ENCODE results near the gene GALNT18.

The GALNT18 gene

DNA sequence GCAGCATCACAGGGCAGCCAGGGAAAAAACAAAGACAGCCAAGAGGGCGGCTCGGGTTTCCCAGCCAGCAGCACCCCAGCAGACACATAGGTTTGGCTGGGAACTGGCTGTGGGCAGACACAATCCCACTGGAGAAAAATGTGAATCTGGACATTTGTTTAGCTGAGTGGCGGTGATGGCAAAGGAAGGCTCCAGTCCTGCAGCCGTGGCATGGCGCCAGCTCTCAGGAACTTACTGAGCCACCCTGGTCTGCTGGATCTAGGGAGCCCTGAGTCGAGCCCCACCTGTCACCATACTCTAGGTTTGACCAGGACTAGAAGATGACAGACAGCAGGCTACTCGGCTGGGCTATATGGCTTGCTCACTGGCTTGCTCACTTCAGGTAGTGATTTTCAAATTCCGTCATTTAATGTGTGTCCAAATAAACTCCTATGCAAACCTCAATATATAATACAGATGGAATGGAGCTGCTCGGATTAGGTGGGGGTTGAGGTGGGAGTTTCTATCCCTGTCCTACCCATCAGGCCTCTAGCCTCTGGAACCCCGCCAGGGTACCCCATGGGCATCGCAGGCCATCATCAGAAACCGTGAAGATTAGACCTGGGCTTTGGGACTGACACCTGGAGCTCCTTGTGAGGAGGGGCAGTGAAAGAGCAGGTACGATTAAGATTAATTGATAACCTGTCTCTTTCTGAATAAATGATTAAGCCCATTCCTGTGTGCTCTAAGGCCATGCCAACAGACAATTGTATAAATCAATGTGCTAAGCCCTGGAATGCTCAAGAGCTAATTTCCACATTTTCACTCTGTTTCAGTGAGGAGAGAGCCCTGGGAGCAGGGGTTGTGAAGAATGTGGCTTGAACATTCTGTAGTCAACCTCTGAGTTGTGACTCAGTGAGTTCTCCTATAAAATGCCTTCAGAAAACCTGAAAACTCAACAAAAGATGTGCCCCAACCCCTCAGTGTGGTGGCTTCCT is 42.5 kb downstream of the GALNT18 start:
- no peaks in the 10 kb centered on the region for H3K9me3 Mint-ChIP-seq
- no peak overlapping the region for H3K27ac Mint-ChIP-seq

GRCh38 chr11:11577932-11578911 is 43.6 kb downstream of the GALNT18 start:
- Mint-ChIP-seq H3K4me1 (ENCODE audit: low read depth) (peaks cover 40% of the 10 kb centered on the region), H3K27me3 (peaks cover 21% of the 10 kb centered on the region), H3K9me3 (no peaks in the 10 kb centered on the region), H3K36me3 (ENCODE audit: low read depth) (peaks cover 41% of the 10 kb centered on the region), H3K4me3 (no peak overlapping the region), H3K27ac (peak overlapping the region; percentile 33)
- intact Hi-C loops (cut with micrococcal nuclease): no loop called here

More for the DNA sequence above, 42.5 kb downstream of the GALNT18 start:
- Mint-ChIP-seq H3K4me1 (ENCODE audit: low read depth) (peaks cover 51% of the 10 kb centered on the region), H3K27me3 (peaks cover 28% of the 10 kb centered on the region), H3K4me3 (no peak overlapping the region), H3K36me3 (ENCODE audit: low read depth) (peaks cover 44% of the 10 kb centered on the region)
- intact Hi-C loops (cut with micrococcal nuclease): no loop called here

GRCh38 chr11:11577251-11577855 is 44.5 kb downstream of the GALNT18 start:
- peak overlapping the region; percentile 33 for H3K27ac Mint-ChIP-seq
- H3K9me3 Mint-ChIP-seq: no peaks in the 10 kb centered on the region
- H3K4me1 Mint-ChIP-seq (ENCODE audit: low read depth): peaks cover 40% of the 10 kb centered on the region
- intact Hi-C loops (cut with micrococcal nuclease): no loop called here
- H3K36me3 Mint-ChIP-seq (ENCODE audit: low read depth): peaks cover 45% of the 10 kb centered on the region
- H3K4me3 Mint-ChIP-seq: no peak overlapping the region
- peaks cover 16% of the 10 kb centered on the region for H3K27me3 Mint-ChIP-seq

DNA sequence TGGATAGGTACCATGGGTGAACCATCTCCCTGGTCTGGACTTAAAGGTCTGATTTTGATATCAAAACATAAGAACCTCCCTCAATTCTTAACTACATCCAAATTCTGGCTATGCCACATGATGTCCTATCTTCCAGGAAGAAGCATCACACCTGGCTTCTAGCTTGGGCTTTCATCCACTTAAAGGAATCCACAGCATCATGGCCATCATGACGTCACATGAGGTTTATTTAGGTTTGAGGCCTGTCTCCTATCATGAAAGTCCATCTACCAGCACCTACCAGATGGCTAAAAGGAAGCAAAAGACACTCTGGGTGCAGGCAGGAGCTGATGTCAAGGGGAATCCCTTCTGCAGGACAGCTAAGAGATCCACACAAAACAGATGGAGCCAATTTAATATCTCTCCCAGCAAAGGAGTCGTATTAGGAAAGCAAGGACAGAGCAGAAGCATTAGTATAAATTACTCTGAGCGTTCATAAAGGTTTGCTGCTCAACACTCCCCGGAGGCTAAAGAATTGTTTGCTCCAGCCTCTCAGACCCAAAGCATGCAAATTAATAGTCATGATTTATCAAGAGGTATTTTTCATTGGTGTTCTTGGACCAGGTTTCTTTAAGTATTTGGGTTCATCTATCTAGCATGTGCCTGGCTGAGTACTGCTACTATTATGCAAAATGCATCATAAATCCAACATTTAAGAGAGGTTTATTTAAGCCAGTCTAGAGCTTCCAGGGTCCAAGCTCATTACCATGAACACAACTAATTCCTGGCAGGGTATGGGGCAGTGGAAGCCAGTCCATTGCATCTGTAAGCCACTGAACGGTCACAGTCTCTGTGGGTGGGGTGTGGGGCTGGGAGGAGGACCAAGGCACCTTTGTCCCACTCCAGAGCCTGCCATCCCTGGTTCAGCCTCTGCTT is 47.2 kb downstream of the GALNT18 start:
- no peak overlapping the region for H3K4me3 Mint-ChIP-seq
- peaks cover 10% of the 10 kb centered on the region for H3K27me3 Mint-ChIP-seq
- H3K9me3 Mint-ChIP-seq: no peaks in the 10 kb centered on the region
- H3K27ac Mint-ChIP-seq: no peak overlapping the region
- H3K36me3 Mint-ChIP-seq (ENCODE audit: low read depth): peaks cover 40% of the 10 kb centered on the region
- intact Hi-C loops (cut with micrococcal nuclease): no loop called here
- peaks cover 54% of the 10 kb centered on the region for H3K4me1 Mint-ChIP-seq (ENCODE audit: low read depth)

DNA sequence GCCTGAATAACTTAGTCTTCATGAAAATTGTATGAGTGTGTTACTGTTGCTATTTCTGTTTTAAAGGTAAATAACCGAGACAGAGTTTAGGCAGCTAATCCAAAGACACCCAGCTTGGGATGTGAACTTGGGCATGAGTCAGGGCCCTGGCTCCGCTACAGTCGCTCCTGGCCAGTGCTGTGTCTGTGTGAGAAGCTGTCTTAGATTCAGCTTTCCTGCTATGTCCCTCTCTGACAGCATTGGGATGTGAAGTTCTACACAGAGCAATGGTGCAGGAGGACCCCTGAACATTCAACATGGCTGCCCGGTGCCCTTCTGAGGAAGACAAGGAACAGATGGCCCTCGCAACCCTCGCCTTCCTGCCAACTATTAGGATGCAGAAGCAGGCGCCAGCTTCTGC is 49.4 kb downstream of the GALNT18 start:
- intact Hi-C loops (cut with micrococcal nuclease): no loop called here
- Mint-ChIP-seq H3K9me3 (no peaks in the 10 kb centered on the region), H3K4me3 (no peak overlapping the region), H3K27ac (no peak overlapping the region), H3K4me1 (ENCODE audit: low read depth) (peaks cover 63% of the 10 kb centered on the region), H3K27me3 (peaks cover 10% of the 10 kb centered on the region), H3K36me3 (ENCODE audit: low read depth) (peaks cover 34% of the 10 kb centered on the region)

DNA sequence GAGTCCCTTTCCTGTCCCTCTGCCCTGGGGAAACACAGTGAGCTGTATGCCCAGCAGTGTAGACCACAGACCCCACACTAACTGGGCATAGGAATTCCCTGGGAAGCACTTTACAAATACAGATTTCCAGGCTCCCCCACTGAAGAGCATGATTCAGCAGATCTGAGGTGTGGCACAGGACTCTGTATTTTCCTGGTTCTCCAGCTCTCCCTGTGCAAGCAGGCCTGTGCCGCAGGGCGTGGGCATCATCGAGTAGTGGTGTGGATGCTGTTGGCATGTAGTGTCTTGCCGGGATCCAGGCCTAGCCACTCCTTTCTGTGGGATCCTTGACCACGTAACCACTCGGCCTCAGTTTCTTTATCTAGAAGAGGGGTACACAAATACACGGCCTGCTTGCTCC is 49.9 kb downstream of the GALNT18 start:
- Mint-ChIP-seq H3K27ac (no peak overlapping the region), H3K4me1 (ENCODE audit: low read depth) (peaks cover 58% of the 10 kb centered on the region)

GRCh38 chr11:11570823-11571222 is 51.0 kb downstream of the GALNT18 start:
- Mint-ChIP-seq H3K9me3 (no peaks in the 10 kb centered on the region), H3K4me3 (peak overlapping the region; percentile 17), H3K36me3 (ENCODE audit: low read depth) (peaks cover 20% of the 10 kb centered on the region), H3K4me1 (ENCODE audit: low read depth) (peaks cover 55% of the 10 kb centered on the region), H3K27me3 (peaks cover 10% of the 10 kb centered on the region), H3K27ac (peak overlapping the region; percentile 71)
- intact Hi-C loops (cut with micrococcal nuclease): no loop called here

More for the DNA sequence above, 49.9 kb downstream of the GALNT18 start:
- intact Hi-C loops (cut with micrococcal nuclease): no loop called here
- Mint-ChIP-seq H3K27me3 (peaks cover 10% of the 10 kb centered on the region), H3K36me3 (ENCODE audit: low read depth) (peaks cover 29% of the 10 kb centered on the region), H3K9me3 (no peaks in the 10 kb centered on the region), H3K4me3 (no peak overlapping the region)

- H3K4me1 Mint-ChIP-seq (ENCODE audit: low read depth): peaks cover 48% of the 10 kb centered on the region
- intact Hi-C loops (cut with micrococcal nuclease): no loop called here
- H3K4me3 Mint-ChIP-seq: peak overlapping the region; percentile 17
- H3K36me3 Mint-ChIP-seq (ENCODE audit: low read depth): peaks cover 20% of the 10 kb centered on the region
- peaks cover 9% of the 10 kb centered on the region for H3K27me3 Mint-ChIP-seq
- H3K27ac Mint-ChIP-seq: peak overlapping the region; percentile 71
- no peaks in the 10 kb centered on the region for H3K9me3 Mint-ChIP-seq
Measured at GRCh38 chr11:11569936-11570491, 51.8 kb downstream of the GALNT18 start.

DNA sequence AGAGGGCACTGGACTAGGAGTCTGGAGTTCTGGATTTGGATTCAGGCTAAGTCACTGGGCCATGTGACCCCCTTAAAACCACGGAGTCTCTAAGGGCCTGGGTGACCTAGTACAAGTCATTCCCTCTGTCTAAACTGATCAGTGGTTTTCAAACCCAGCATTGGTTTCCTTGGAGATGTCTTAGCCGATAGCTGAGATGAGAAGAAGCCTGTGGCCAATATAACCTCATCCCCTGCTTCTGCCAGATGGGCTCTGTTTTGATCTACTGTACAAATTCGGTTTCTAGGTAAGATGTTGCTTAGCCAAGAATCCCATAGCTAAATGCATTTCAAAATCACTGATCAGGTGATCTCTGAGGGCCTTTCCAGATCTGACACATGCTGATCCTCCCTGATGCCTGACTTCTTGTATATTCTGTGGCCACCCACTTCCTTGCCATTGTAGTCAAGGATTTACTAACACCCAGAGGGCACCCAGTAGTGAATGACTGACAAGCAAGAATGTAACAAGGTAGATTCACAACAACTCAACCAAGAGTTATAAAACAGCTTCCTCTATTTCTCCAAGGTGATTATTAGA is 53.1 kb downstream of the GALNT18 start:
- H3K4me3 Mint-ChIP-seq: no peak overlapping the region
- H3K27me3 Mint-ChIP-seq: peaks cover 13% of the 10 kb centered on the region
- no peak overlapping the region for H3K27ac Mint-ChIP-seq
- peaks cover 19% of the 10 kb centered on the region for H3K36me3 Mint-ChIP-seq (ENCODE audit: low read depth)
- intact Hi-C loops (cut with micrococcal nuclease): no loop called here
- H3K4me1 Mint-ChIP-seq (ENCODE audit: low read depth): peaks cover 48% of the 10 kb centered on the region
- no peaks in the 10 kb centered on the region for H3K9me3 Mint-ChIP-seq

DNA sequence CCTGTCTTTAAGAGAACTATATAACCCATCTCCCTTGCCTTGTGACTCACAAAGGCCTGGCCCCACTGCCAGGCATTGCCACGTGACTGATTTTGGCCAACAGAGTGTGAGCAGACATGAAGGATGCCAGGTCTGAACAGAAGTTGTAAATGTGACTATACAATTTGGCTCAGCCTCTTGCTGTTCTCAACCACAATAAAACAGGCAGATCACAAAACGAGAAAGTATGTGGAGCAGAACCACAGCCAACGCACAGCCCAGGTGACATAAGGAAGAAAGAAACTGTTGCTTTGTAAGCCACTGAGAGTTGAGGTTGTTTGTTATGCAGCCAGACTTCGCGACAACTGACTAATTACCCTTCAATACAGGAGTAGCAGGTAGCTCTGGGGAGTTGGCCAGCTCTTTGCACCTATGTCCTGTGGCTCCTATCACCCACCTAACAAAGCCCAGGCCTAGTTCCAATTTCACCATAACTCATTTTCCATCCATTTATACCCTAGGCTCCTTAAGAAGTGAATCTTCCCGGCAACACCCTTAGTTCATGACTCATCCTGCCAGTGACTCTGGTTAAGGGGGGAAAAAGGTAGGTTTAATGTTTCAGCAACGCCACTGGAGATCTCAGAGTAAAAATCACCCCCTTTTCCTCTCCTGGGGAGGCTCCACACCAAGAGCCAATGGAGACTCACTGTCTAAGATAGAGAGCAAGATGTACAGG is 53.7 kb downstream of the GALNT18 start:
- intact Hi-C loops (cut with micrococcal nuclease): no loop called here
- Mint-ChIP-seq H3K36me3 (ENCODE audit: low read depth) (peaks cover 16% of the 10 kb centered on the region), H3K27me3 (peaks cover 13% of the 10 kb centered on the region), H3K27ac (no peak overlapping the region), H3K9me3 (no peaks in the 10 kb centered on the region), H3K4me1 (ENCODE audit: low read depth) (peaks cover 48% of the 10 kb centered on the region), H3K4me3 (no peak overlapping the region)

DNA sequence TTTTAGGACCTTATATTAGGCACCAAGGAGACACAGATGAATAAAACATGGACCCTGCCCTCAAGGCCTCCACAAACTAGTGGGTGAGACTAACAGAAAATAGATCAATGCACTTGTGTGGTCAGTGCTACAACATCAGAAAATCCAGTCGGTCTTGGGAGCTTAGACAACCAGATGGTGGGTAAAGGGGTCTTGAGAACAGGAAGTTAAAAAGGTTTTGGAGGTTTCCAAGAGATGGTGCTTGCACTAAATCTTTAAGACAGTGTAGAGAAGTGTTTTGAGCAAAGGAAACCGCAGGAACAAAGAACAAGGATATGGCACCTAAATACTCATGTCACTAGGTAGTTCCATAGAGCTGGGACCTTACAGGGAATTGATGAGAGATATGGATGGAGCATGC is 56.2 kb downstream of the GALNT18 start:
- Mint-ChIP-seq H3K36me3 (ENCODE audit: low read depth) (peaks cover 22% of the 10 kb centered on the region), H3K9me3 (no peaks in the 10 kb centered on the region), H3K27me3 (peaks cover 13% of the 10 kb centered on the region), H3K27ac (no peak overlapping the region), H3K4me3 (no peak overlapping the region), H3K4me1 (ENCODE audit: low read depth) (peaks cover 32% of the 10 kb centered on the region)
- intact Hi-C loops (cut with micrococcal nuclease): no loop called here

All from dendritic cell treated with granulocyte-macrophage colony-stimulating factor and Interleukin-4, amounts not matched to agents 40 ng/mL and 50 ng/mL, for 4 days (primary cell).